C4-2B (cell line): Measurements from ENCODE around the gene SFMBT2.

Experiments used
- H3K27ac ChIP-seq: fragments of 450-650 bp; 2 replicates; pipeline ENCODE4 v1.5.1; 2017
- ZFX ChIP-seq: fragments of 450-650 bp; IDR thresholded peaks from 2 replicates; pipeline ENCODE4 v1.6.1; 2017
- TF ChIP-seq, protein P1 (sequence below): fragments of 450-650 bp; conservative IDR thresholded peaks from 2 replicates; pipeline ENCODE4 v1.5.1; 2017; ENCODE audit warnings: mild to moderate bottlenecking

SFMBT2 gene

GRCh38 chr10:7298495-7298894 lies 112.3 kb downstream of the SFMBT2 start:
- H3K27ac ChIP-seq: no peak overlapping the region
- no peak for TF ChIP-seq ZFX
- TF ChIP-seq, protein P1, sequence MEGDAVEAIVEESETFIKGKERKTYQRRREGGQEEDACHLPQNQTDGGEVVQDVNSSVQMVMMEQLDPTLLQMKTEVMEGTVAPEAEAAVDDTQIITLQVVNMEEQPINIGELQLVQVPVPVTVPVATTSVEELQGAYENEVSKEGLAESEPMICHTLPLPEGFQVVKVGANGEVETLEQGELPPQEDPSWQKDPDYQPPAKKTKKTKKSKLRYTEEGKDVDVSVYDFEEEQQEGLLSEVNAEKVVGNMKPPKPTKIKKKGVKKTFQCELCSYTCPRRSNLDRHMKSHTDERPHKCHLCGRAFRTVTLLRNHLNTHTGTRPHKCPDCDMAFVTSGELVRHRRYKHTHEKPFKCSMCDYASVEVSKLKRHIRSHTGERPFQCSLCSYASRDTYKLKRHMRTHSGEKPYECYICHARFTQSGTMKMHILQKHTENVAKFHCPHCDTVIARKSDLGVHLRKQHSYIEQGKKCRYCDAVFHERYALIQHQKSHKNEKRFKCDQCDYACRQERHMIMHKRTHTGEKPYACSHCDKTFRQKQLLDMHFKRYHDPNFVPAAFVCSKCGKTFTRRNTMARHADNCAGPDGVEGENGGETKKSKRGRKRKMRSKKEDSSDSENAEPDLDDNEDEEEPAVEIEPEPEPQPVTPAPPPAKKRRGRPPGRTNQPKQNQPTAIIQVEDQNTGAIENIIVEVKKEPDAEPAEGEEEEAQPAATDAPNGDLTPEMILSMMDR: no peak

- no peak overlapping the region for H3K27ac ChIP-seq
- TF ChIP-seq, protein P1: no peak
- TF ChIP-seq ZFX: no peak
These were observed 113.7 kb downstream of the SFMBT2 start for GRCh38 chr10:7297094-7297493.

- no peak overlapping the region for H3K27ac ChIP-seq
- no peak for TF ChIP-seq ZFX
- TF ChIP-seq, protein P1: no peak
These were observed 114.2 kb downstream of the SFMBT2 start for GRCh38 chr10:7296648-7297047.

DNA sequence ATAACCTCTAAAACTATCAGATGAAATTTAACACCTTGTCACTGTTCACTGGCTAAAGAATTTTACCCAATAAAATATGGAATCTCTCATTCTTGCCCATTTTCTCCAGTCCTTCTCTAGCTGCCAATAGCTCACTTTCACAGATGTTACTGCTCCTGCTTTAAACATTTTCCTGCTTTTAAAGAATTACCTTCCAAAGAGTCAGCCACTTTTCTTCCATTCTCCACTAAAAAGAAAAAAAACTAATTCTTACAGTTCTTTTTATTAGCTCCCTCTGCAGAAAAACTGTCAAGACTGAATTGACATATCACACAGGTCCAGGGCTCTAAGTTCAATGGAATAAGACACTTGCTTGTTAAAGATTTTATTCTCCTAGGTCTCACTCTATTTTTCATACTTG lies 114.8 kb downstream of the SFMBT2 start:
- no peak overlapping the region for H3K27ac ChIP-seq
- TF ChIP-seq ZFX: no peak
- TF ChIP-seq, protein P1: no peak

DNA sequence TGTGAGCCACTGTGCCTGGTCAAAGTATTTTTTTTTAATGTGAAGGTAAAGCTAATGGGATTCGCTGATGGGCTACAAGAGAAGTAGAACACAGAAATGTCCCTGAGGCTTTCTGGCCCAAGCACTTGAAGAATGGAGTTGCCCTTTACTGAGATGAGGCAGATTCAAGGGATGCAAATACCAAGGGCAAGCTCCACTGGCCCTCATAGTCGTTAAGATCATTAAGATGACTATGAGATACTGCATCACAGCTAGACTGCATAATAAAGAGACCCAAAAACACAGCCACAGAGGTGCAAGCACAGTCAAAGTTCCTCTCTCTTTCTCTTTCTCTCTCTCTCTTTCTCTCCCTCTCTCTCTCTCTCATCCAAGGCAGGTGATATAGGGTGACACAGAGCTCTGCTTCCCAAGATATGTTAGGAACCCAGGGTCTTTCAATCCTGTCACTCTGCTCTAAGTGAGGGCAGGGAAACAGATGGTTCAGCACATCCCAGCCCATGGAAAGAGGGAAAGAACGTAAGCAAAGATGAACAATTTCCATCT lies 117.4 kb downstream of the SFMBT2 start:
- TF ChIP-seq, protein P1: no peak
- TF ChIP-seq ZFX: no peak
- H3K27ac ChIP-seq: no peak overlapping the region

- TF ChIP-seq, protein P1: no peak
- TF ChIP-seq ZFX: no peak
- no peak overlapping the region for H3K27ac ChIP-seq
These were observed 119.2 kb downstream of the SFMBT2 start for GRCh38 chr10:7291487-7292270.

- TF ChIP-seq, protein P1: no peak
- TF ChIP-seq ZFX: no peak
- H3K27ac ChIP-seq: no peak overlapping the region
These were observed 122.7 kb downstream of the SFMBT2 start for GRCh38 chr10:7288060-7288690.
